Gastroesophageal sphincter (tissue), 3 donors: ENCODE results near the gene LRAT.

Experiments used
- EP300 ChIP-seq: sonication (generic); formaldehyde crosslinking; IDR thresholded peaks from one replicate; pipeline ENCODE4 v1.6.1; 2017; ENCODE audit warnings: antibody characterized with exemption, mild to moderate bottlenecking
- POLR2A ChIP-seq, 2 donors: fragments of 450-650 bp; IDR thresholded peaks; one replicate each; pipeline ENCODE4 v1.6.1; 2017; ENCODE audit warnings: antibody characterized with exemption in 2 of 2, mild to moderate bottlenecking in 2 of 2, moderate library complexity in 1 of 2
- POLR2AphosphoS5 ChIP-seq: sonication (generic); formaldehyde crosslinking; IDR thresholded peaks from one replicate; pipeline ENCODE4 v1.6.1; 2017; ENCODE audit warnings: antibody characterized with exemption
- TF ChIP-seq, protein P1 (sequence below), 4 experiments: fragments of 200-600 bp in 2 of 4; fragments of 450-650 bp in 2 of 4; sonication (generic) in 1 of 4; IDR thresholded peaks; one replicate each; pipeline ENCODE4 v1.5.1; 2017 to 2019; ENCODE audit warnings: antibody characterized with exemption in 4 of 4, mild to moderate bottlenecking in 2 of 4, moderate library complexity in 2 of 4

DNA sequence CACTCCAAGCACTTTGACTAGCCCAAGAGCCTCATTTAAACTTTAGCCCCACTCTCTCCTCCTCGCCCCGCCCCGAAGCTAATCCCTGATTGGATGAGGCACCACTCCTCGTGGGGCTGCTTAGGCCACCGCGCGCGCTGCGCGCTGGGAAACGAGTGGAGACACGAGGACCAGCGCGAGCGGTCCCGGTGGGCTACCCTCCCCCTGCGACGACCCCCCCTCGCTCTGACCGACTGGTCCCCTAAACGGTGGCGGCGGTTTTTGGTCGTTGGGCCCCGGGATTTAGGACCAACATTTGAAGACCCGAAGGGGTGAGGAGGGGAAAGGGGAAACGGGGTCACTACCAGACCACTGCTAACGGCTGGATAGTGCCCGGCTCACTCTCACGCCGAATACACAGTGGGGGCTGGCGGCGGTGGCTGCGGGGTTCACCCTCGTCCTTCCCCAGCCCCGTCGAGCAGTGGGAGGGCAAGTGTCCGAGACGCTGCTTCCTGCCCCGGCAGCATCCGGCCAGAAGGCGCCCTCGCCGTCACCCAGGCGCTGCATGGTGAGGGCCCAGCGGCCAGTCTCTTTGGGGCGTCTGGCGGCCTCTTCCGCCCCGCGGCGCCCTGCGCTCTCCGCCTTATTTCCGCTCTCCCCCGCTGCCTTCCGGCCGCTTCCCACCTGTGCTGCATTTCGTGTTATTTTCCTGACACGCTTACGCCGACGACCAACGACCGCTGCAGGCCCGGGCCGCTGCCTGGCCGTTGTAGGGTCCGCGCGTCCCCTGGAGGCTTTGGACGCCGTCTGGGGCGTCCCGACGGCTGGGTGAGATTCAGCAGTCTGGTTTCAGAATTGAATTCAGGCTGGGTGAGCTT is 37.6 kb downstream of the LRAT start, which contains the start of gene RBM46:
- TF ChIP-seq POLR2A (IDR thresholded peaks at IDR 0.05) (no peak), POLR2AphosphoS5 (no peak), EP300 (no peak)
- TF ChIP-seq, protein P1, sequence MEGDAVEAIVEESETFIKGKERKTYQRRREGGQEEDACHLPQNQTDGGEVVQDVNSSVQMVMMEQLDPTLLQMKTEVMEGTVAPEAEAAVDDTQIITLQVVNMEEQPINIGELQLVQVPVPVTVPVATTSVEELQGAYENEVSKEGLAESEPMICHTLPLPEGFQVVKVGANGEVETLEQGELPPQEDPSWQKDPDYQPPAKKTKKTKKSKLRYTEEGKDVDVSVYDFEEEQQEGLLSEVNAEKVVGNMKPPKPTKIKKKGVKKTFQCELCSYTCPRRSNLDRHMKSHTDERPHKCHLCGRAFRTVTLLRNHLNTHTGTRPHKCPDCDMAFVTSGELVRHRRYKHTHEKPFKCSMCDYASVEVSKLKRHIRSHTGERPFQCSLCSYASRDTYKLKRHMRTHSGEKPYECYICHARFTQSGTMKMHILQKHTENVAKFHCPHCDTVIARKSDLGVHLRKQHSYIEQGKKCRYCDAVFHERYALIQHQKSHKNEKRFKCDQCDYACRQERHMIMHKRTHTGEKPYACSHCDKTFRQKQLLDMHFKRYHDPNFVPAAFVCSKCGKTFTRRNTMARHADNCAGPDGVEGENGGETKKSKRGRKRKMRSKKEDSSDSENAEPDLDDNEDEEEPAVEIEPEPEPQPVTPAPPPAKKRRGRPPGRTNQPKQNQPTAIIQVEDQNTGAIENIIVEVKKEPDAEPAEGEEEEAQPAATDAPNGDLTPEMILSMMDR (IDR thresholded peaks at IDR 0.05) = no peak
